Measurements from ENCODE around the gene BCKDHA.
"Not testable (repeated sequence)": the region's sequence is repeated elsewhere in the genome, so short reads cannot be mapped to it uniquely, and the experiment has no call there.

BCKDHA gene

GRCh38 chr19:41426116-41426841 lies 28.7 kb downstream of the BCKDHA start:
- DNase-seq (ENCODE audit: low read depth), result no peak

DNA sequence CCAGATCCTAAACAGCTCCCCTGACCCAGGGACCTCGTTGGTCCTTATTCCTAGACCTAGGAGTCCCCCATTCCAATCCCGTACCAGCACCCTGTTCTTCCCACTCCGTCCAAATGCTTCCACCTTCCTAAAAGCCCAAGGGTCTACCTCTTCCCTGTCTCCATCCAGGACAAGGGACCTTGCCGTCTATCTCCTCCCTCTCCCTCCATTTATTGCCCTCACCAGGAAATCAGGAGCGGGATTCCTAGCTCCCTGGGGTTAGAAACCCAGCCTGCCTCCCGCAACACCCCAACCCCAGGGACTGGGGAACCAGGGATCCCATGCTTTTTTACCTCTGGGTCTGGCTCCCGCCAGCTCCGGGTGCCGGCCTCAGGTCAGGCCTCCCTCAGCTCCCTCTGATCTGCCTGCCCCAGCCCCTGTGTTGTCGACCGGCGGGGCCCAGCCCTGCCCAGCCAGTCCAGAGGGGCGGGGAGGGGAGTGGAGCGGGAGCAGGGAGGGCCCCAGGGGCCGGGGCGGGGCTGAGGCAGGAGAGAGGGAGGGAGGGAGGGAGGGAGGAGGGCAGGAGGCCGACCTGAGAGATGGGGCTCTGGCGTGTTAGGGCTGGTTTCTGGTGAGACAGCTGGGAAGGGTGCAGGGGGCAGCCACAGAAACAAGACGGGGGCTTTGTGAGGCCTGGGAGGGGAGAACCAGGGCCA lies 29.5 kb downstream of the BCKDHA start, which contains the start of gene B3GNT8:
Gene B3GNT8, minus strand, starts transcription at position 423 of the 695 bp plus-strand sequence. CDS start 596 bp downstream, outside the sequence.
- DNase-seq (ENCODE audit: low read depth), result peak; percentile 15

GRCh38 chr19:41427647-41428480 lies 30.2 kb downstream of the BCKDHA start:
- DNase-seq (ENCODE audit: low read depth), result peak; percentile 34

GRCh38 chr19:41428481-41428859 lies 30.9 kb downstream of the BCKDHA start:
- DNase-seq (ENCODE audit: low read depth), result no peak

GRCh38 chr19:41430922-41431321 lies 33.3 kb downstream of the BCKDHA start:
- no peak for DNase-seq (ENCODE audit: low read depth)

DNA sequence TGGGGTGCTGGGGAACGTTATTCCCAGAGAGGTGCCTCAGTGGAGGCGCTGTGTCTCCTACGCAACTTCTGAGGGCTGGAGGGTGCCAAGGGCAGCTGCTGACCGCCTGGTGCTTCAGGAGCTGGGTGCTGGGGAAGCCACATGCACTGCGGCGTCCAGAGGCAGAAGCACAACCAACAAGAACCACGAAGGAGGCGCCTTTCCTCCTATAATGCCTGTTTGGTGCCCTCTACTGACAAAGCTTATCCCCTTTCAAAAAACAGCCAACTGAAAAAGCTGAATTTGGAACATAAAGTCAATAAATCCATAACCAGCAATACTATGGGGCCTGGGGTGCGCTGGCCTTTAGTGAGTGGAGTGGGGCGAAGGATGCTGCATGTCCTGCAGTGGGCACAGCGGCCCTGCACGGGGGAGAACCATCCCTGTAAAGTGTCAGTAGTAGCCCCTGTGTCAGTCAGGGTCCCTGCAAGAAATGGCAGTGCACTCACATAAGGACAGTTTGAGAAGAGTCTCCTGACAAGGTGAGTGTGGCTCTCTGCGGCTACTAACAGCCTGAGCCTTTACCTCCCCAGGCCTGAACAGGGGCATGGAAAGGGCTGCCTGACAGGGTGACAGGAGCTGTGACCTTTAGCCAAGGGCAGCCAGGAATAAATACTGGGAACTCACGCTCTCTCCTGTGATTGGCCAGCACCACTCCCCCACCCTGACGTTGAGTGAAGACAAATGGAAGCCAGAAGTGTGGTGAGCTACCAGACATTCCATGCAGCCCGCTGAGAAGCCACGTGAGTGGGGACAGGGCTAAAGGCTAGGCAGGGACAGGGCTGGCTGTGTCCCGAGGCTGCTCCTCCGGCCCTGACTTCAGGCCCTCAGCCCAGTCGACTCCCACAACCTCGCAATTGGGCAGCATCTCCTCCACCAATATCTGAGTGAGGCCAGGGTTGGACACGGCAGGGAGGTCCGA lies 34.1 kb downstream of the BCKDHA start:
- no peak for DNase-seq (ENCODE audit: low read depth)

GRCh38 chr19:41433171-41433570 lies 35.6 kb downstream of the BCKDHA start:
- no peak for DNase-seq (ENCODE audit: low read depth)

DNA sequence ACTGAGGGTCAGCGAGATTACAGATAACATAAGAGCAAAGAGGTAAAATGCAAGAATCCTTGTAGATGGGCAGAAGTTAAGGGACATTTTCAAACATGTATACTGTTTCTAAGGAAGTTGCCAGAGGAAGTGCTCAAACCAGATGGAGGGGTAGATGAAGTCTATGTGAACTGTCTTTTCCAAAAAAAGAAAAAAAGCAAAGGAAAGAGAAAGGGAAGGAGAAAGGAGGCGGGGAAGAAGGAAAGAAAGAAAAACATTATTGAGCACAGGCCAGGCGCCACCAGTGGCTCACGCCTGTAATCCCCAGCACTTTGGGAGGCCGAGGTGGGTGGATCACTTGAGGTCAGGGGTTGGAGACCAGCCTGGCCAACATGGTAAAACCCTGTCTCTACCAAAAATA lies 36.8 kb downstream of the BCKDHA start:
- DNase-seq (ENCODE audit: low read depth), result no peak

- not testable (repeated sequence) for DNase-seq (ENCODE audit: low read depth)
Measured at GRCh38 chr19:41435376-41435775, 37.8 kb downstream of the BCKDHA start.

DNA sequence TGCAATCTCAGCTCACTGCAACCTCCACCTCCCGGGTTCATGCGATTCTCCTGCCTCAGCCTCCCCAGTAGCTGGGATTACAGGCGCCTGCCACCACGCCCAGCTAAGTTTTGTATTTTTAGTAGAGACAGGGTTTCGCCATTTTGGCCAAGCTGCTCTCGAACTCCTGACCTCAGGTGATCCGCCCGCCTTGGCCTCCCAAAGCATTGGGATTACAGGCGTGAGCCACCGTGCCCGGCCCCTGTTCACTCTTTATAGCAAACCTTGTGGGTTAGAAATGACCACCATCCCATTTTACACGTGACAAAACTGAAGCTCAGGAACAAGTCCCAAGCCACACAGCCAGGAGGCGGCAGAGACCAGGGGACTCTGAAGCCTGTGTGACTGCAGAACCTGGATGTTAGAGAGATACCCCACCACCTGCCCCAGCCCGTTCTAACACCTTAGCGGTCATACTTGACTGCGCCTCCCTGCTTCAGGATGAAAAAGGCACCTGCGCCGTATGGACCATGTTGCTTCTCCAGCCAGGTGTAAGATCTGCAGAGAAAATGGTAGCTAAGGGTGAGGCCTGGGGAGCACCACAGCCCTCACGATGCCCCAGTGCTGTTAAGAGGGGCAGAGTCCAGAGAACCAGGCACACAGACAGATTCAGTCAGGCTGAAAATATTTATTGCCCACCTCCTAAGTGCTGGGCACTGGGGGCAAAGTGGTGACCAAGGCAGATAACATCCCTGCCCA lies 38.5 kb downstream of the BCKDHA start:
- DNase-seq (ENCODE audit: low read depth), result no peak

GRCh38 chr19:41436674-41436951 lies 39.0 kb downstream of the BCKDHA start:
- no peak for DNase-seq (ENCODE audit: low read depth)

DNA sequence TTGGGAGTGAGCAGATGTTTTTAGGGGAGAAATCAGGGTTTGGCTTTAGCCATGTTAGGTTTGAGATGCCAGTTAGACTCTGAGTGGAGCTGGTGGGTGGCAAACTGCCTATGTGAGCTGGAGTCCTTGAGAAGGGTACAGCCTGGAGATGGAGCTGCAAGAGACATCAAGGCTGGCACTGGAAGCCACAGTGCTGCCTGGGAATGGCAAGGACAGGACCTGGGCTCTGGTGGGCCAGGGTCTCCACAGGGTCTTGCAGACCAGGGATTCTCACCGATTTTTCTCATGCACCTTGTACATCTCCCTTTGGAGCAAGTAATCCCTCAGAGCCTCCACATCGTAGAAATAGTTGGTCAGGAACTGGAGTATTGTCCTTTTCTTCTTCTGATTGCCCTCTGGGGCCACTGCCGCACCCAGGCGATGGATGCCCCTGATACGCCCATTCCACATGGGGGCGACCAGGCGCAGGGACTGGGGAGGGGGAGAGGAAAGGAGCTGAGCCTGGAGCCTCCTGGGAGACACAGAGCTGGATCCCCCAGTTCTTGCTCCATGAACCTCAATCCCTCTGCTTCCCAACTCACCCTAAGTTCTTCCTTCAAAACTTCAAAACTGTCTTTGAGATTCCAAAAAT lies 40.4 kb downstream of the BCKDHA start:
- DNase-seq (ENCODE audit: low read depth), result no peak

GRCh38 chr19:41439441-41440222 lies 42.0 kb downstream of the BCKDHA start, which contains the start of gene DMAC2:
Gene DMAC2 (minus strand): TSS chr19:41439912. CDS start chr19:41439899, 13 bp downstream.
- DNase-seq (ENCODE audit: low read depth), result peak; percentile 85

DNA sequence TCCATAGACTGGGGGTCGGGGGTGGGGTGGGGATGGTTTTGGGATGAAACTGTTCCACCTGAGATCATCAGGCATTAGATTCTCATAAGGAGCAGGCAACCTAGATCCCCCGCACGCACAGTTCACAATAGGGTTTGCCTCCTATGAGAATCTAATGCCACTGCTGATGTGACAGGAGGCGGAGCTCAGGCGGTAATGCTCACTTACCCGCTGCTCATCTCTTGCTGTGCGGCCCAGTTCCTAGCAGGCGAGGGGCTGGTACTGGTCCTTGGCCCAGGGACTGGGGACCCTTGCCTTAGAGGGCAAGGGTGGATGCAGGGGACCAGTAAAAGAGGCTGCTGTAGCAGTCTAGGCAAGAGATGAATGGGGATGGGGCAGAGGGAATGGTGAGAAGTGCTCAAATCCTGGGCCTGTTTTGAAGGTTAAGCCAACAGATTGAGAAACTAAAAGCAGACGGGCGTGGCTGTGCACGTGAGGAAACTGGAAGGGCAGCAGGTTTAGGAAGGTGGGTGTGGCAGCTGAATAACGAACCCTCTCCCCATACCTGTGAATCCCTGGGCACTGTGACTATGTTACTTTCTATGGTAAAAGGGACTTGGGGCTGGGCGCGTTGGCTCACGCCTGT lies 43.8 kb downstream of the BCKDHA start:
- DNase-seq (ENCODE audit: low read depth), result no peak

DNA sequence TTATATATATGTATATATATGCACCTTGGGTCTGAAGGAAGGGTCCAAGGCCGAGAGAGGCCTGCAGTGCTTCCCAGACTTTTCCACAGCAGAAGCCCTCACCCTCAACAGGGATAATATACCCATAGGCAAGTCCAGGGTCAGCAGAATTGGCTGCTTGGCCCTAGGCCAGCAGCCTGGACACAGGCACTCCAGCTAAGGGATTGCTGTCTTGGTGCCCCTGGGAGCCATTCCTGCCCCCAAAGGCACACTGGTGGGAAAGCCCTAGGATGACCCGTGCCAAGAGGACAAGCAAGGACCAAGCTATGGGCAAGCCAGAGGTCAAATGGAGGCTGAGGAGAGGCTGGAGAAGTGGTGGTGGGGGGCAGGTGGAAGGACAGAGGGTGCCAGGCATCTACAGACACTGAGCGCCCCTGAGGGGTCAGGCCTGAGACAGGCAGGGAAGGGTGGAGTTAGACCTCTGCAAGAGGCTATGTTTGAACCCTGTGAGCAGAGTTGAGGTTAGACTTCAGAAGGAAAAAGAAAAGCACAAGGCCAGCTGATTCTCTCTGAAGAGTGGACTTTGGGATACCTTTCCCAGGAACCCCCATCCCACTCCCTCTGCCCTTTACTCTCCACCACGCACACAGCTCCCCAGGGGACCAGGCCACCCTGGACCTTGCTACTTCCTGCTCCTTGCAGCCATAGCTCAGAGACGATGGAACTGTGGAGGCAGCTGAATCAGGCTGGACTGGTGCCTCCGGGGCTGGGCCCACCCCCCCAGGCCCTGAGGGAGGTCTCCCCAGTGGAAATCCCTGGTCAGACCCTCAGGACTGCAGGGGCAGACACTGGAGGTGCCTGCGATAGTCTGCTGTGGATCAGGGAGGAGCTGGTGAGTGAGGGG lies 45.1 kb downstream of the BCKDHA start, which contains the start of gene ERICH4:
Gene ERICH4, plus strand, starts transcription at position 684 of the 883 bp plus-strand sequence. Its CDS starts 14 bp downstream, at position 698.
- no peak for DNase-seq (ENCODE audit: low read depth)

- DNase-seq (ENCODE audit: low read depth), result no peak
Measured at GRCh38 chr19:41443813-41444455, 46.3 kb downstream of the BCKDHA start.

GRCh38 chr19:41445575-41445974 lies 48.0 kb downstream of the BCKDHA start:
- no peak for DNase-seq (ENCODE audit: low read depth)
